ENCODE measurements around the gene C1QTNF1.

Gene C1QTNF1

DNA sequence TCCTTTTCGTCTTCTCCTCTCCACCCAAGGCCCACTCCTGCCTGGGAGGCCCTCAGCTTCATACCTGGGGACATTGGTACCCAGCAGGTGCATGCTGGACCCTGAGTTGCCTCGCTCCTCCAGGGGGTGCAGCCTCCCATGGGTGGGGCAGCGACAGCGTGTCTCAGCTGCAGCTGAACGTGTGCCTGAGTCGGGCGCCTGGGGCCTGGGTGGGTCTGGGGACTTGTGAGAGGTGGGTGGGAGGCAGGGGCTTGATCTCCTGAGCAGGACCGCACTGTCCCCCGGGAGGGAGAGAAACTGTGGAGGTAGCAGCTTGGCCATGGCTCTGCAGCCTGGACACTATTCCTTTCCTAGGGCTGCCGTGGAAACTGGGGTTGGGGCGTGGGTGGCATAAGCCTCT, 25.9 kb downstream of the C1QTNF1 start:
- Histone ChIP-seq H3K27ac (ENCODE audit: low read length) (no peak overlapping the region), H3K9me3 (ENCODE audit: control insufficient read depth, insufficient read depth, low read length) (no peaks in the 10 kb centered on the region), H3K4me1 (ENCODE audit: control insufficient read depth, insufficient read depth, low read length) (no peaks in the 10 kb centered on the region), H3K4me3 (ENCODE audit: low read length) (no peak overlapping the region), H3K36me3 (ENCODE audit: control insufficient read depth, insufficient read depth, low read length) (no peaks in the 10 kb centered on the region; the same call in 1 of the 2 replicates), H3K27me3 (ENCODE audit: control insufficient read depth, insufficient read depth, low read length) (no peaks in the 10 kb centered on the region)
- WGBS (ENCODE audit: insufficient coverage, insufficient read length): no CpG with 5 or more reads among the region's 11 CpGs
- no peak for DNase-seq (ENCODE audit: low read depth, low spot score)

DNA sequence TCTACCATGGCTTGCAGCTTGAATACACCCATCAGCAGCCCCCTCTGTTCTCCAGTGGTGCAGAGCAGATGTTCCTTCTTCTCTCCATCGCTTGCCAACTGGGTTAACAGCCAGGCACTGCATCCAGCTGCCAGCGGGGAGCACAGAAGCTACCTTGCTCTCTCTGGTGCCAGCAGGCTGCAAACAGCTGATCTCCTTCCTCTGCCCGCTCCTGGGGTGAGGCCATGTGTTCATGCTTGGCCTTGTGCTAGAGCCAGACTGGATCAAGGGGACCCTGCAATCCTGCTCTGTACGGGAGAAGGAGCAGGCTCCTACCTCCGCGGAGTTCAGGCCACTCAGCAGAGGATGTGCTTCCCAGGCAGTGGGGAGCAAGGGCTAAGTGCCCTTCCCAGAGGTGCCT, 26.6 kb downstream of the C1QTNF1 start:
- WGBS (ENCODE audit: insufficient coverage, insufficient read length): no CpG with 5 or more reads among the region's 6 CpGs
- Histone ChIP-seq H3K36me3 (ENCODE audit: control insufficient read depth, insufficient read depth, low read length) (no peaks in the 10 kb centered on the region; the same call in 1 of the 2 replicates), H3K27me3 (ENCODE audit: control insufficient read depth, insufficient read depth, low read length) (no peaks in the 10 kb centered on the region), H3K4me1 (ENCODE audit: control insufficient read depth, insufficient read depth, low read length) (no peaks in the 10 kb centered on the region), H3K27ac (ENCODE audit: low read length) (no peak overlapping the region), H3K4me3 (ENCODE audit: low read length) (no peak overlapping the region), H3K9me3 (ENCODE audit: control insufficient read depth, insufficient read depth, low read length) (no peaks in the 10 kb centered on the region)
- DNase-seq (ENCODE audit: low read depth, low spot score): no peak

DNA sequence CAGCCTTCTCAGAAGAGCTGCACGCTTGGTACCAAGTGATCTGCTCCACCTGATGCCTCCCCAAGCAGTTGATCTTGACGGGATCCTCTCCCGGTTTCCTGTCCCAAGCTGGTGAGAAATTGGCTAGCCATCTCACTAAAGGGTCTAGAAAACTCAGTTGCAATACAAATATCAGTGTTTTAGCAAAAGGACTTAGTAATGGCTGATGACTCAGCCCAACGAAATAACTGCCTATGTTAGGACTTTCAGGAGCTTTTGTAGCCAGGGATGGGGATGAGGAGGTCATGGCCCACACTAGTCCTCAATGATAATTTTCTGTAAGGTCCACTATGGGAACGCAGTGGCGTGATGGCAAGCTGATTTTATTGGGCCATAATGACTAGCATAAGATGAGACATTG, 27.3 kb downstream of the C1QTNF1 start:
- no CpG with 5 or more reads among the region's 6 CpGs for WGBS (ENCODE audit: insufficient coverage, insufficient read length)
- H3K9me3 ChIP-seq (ENCODE audit: control insufficient read depth, insufficient read depth, low read length): no peaks in the 10 kb centered on the region
- no peak overlapping the region for H3K27ac ChIP-seq (ENCODE audit: low read length)
- no peaks in the 10 kb centered on the region for H3K4me1 ChIP-seq (ENCODE audit: control insufficient read depth, insufficient read depth, low read length)
- H3K4me3 ChIP-seq (ENCODE audit: low read length): no peak overlapping the region
- no peak for DNase-seq (ENCODE audit: low read depth, low spot score)
- no peaks in the 10 kb centered on the region for H3K27me3 ChIP-seq (ENCODE audit: control insufficient read depth, insufficient read depth, low read length)
- no peaks in the 10 kb centered on the region; the same call in 1 of the 2 replicates for H3K36me3 ChIP-seq (ENCODE audit: control insufficient read depth, insufficient read depth, low read length)

DNA sequence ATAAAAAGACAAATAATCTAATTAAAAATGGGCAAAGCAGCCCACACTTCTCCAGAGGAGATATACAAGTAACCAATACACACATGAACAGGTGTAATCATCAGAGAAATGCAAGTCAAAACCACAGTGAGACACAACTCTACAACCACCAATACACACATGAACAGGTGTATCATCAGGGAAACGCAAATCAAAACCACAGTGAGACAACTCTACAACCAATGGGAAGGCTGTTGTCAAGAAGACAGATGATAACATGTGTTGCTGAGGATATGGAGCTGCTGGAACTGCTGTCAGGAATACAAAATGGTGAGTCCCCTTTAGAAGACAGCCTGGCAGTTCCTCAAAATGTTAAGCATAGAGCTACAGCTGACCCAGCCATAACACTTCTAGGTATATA, 28.2 kb downstream of the C1QTNF1 start:
- Histone ChIP-seq H3K27ac (ENCODE audit: low read length) (no peak overlapping the region), H3K4me1 (ENCODE audit: control insufficient read depth, insufficient read depth, low read length) (no peaks in the 10 kb centered on the region), H3K4me3 (ENCODE audit: low read length) (no peak overlapping the region), H3K36me3 (ENCODE audit: control insufficient read depth, insufficient read depth, low read length) (no peaks in the 10 kb centered on the region; the same call in 1 of the 2 replicates), H3K27me3 (ENCODE audit: control insufficient read depth, insufficient read depth, low read length) (no peaks in the 10 kb centered on the region), H3K9me3 (ENCODE audit: control insufficient read depth, insufficient read depth, low read length) (no peaks in the 10 kb centered on the region)
- DNase-seq (ENCODE audit: low read depth, low spot score): no peak
- no CpG with 5 or more reads among the region's 1 CpG for WGBS (ENCODE audit: insufficient coverage, insufficient read length)

GRCh38 chr17:79053251-79053925, 29.4 kb downstream of the C1QTNF1 start:
- Histone ChIP-seq H3K9me3 (ENCODE audit: control insufficient read depth, insufficient read depth, low read length) (no peaks in the 10 kb centered on the region), H3K4me1 (ENCODE audit: control insufficient read depth, insufficient read depth, low read length) (no peaks in the 10 kb centered on the region), H3K4me3 (ENCODE audit: low read length) (no peak overlapping the region), H3K36me3 (ENCODE audit: control insufficient read depth, insufficient read depth, low read length) (no peaks in the 10 kb centered on the region), H3K27me3 (ENCODE audit: control insufficient read depth, insufficient read depth, low read length) (no peaks in the 10 kb centered on the region), H3K27ac (ENCODE audit: low read length) (no peak overlapping the region)
- DNase-seq (ENCODE audit: low read depth, low spot score): no peak
- no CpG with 5 or more reads among the region's 2 CpGs for WGBS (ENCODE audit: insufficient coverage, insufficient read length)

GRCh38 chr17:79054200-79054960, 30.4 kb downstream of the C1QTNF1 start:
- H3K27ac ChIP-seq (ENCODE audit: low read length): no peak overlapping the region
- no CpG with 5 or more reads among the region's 2 CpGs for WGBS (ENCODE audit: insufficient coverage, insufficient read length)
- no peak for DNase-seq (ENCODE audit: low read depth, low spot score)
- H3K36me3 ChIP-seq (ENCODE audit: control insufficient read depth, insufficient read depth, low read length): no peaks in the 10 kb centered on the region
- no peak overlapping the region for H3K4me3 ChIP-seq (ENCODE audit: low read length)
- H3K9me3 ChIP-seq (ENCODE audit: control insufficient read depth, insufficient read depth, low read length): no peaks in the 10 kb centered on the region
- no peaks in the 10 kb centered on the region for H3K4me1 ChIP-seq (ENCODE audit: control insufficient read depth, insufficient read depth, low read length)
- H3K27me3 ChIP-seq (ENCODE audit: control insufficient read depth, insufficient read depth, low read length): no peaks in the 10 kb centered on the region

DNA sequence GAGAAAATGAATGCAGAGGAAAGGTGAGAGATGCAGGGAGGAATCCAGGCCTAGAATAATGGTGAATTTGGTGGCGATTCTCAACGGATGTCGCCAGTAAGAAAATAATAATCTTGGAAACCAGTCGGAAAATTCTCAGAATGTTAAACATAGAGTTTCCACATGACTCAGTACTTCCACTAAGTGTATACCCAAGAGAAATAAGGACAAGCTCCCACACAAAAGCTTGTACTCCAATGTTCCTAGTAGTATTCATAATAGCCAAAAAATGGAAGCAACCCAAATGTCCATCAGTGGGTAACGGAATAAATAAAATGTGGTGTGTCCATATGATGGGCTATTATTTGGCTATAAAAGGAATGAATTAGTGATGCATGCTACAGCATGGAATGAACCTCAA, 31.2 kb downstream of the C1QTNF1 start:
- H3K36me3 ChIP-seq (ENCODE audit: control insufficient read depth, insufficient read depth, low read length): no peaks in the 10 kb centered on the region
- H3K4me1 ChIP-seq (ENCODE audit: control insufficient read depth, insufficient read depth, low read length): no peaks in the 10 kb centered on the region
- H3K27ac ChIP-seq (ENCODE audit: low read length): no peak overlapping the region
- no CpG with 5 or more reads among the region's 5 CpGs for WGBS (ENCODE audit: insufficient coverage, insufficient read length)
- H3K27me3 ChIP-seq (ENCODE audit: control insufficient read depth, insufficient read depth, low read length): no peaks in the 10 kb centered on the region
- no peak for DNase-seq (ENCODE audit: low read depth, low spot score)
- no peak overlapping the region for H3K4me3 ChIP-seq (ENCODE audit: low read length)
- H3K9me3 ChIP-seq (ENCODE audit: control insufficient read depth, insufficient read depth, low read length): no peaks in the 10 kb centered on the region

- Histone ChIP-seq H3K4me3 (ENCODE audit: low read length) (no peak overlapping the region), H3K36me3 (ENCODE audit: control insufficient read depth, insufficient read depth, low read length) (no peaks in the 10 kb centered on the region), H3K9me3 (ENCODE audit: control insufficient read depth, insufficient read depth, low read length) (no peaks in the 10 kb centered on the region), H3K27me3 (ENCODE audit: control insufficient read depth, insufficient read depth, low read length) (no peaks in the 10 kb centered on the region), H3K4me1 (ENCODE audit: control insufficient read depth, insufficient read depth, low read length) (no peaks in the 10 kb centered on the region), H3K27ac (ENCODE audit: low read length) (no peak overlapping the region)
- WGBS (ENCODE audit: insufficient coverage, insufficient read length): no CpG with 5 or more reads among the region's 10 CpGs
- no peak for DNase-seq (ENCODE audit: low read depth, low spot score)
Observed at GRCh38 chr17:79057737-79058385, 33.9 kb downstream of the C1QTNF1 start.

DNA sequence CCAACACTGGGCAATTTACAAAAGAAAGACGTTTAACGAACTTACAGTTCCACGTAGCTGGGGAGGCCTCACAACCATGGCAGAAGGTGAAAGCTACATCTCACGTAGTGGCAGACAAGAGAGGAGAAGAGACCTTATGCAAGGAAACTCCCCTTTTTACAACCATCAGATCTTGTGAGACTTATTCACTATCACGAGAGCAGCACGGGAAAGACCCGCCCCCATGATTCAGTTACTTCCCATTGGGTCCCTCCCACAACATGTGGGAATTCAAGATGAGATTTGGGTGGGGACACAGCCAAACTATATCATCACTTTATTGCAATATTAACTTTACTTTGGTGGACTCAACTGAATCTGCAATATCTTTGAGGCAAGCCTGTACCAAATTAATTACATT, 38.7 kb downstream of the C1QTNF1 start:
- H3K36me3 ChIP-seq (ENCODE audit: control insufficient read depth, insufficient read depth, low read length): no peaks in the 10 kb centered on the region
- WGBS (ENCODE audit: insufficient coverage, insufficient read length): no CpG with 5 or more reads among the region's 7 CpGs
- H3K4me1 ChIP-seq (ENCODE audit: control insufficient read depth, insufficient read depth, low read length): no peaks in the 10 kb centered on the region
- no peak overlapping the region for H3K27ac ChIP-seq (ENCODE audit: low read length)
- no peaks in the 10 kb centered on the region for H3K27me3 ChIP-seq (ENCODE audit: control insufficient read depth, insufficient read depth, low read length)
- no peaks in the 10 kb centered on the region for H3K9me3 ChIP-seq (ENCODE audit: control insufficient read depth, insufficient read depth, low read length)
- no peak for DNase-seq (ENCODE audit: low read depth, low spot score)
- H3K4me3 ChIP-seq (ENCODE audit: low read length): no peak overlapping the region

DNA sequence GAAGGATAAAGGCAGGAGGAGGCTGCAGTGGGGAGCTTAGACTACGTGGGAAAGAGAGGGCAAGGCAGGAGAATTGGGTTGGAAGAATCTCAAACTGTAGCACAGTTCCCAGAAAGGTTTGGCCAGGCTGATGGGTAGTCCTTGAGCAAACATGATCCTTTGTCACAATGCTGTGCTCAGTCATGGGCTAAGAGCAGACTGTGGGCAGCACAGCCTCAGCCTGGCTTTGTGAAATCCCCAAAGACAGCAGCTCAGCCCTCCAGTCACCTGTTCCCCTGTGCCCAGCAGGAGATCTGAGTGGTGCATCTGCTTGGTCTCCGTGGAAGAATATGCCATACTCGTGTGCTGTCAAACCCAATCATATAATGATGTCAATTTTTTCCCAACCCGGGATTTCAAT, 40.1 kb downstream of the C1QTNF1 start:
- H3K36me3 ChIP-seq (ENCODE audit: control insufficient read depth, insufficient read depth, low read length): no peaks in the 10 kb centered on the region
- WGBS (ENCODE audit: insufficient coverage, insufficient read length): no CpG with 5 or more reads among the region's 4 CpGs
- no peak overlapping the region for H3K27ac ChIP-seq (ENCODE audit: low read length)
- H3K27me3 ChIP-seq (ENCODE audit: control insufficient read depth, insufficient read depth, low read length): no peaks in the 10 kb centered on the region
- H3K9me3 ChIP-seq (ENCODE audit: control insufficient read depth, insufficient read depth, low read length): no peaks in the 10 kb centered on the region
- H3K4me1 ChIP-seq (ENCODE audit: control insufficient read depth, insufficient read depth, low read length): no peaks in the 10 kb centered on the region
- no peak for DNase-seq (ENCODE audit: low read depth, low spot score)
- no peak overlapping the region for H3K4me3 ChIP-seq (ENCODE audit: low read length)
